ENCODE data around the gene C16orf92. TPM values are rescaled to one million over a fixed set of nuclear protein-coding genes. Genes with fewer than 3 reads are reported as not detected.
"Not testable (repeated sequence)": the region's sequence is repeated elsewhere in the genome, so short reads cannot be mapped to it uniquely, and the experiment has no call there.

C16orf92 gene
- total RNA-seq, 2 experiments from 2014 or later, result not detected

- Mint-ChIP-seq H3K36me3 (ENCODE audit: low read depth) (peaks cover 8% of the 10 kb centered on the region), H3K27me3 (peaks cover 11% of the 10 kb centered on the region)
- CTCF ChIA-PET, result interaction anchor here (0.6 to 2.0 kb wide), 7 partner anchors 10 to 308 kb away, joined by 3 to 12 read pairs (median 3); partner anchors contain the start of genes HIRIP3 and INO80E
These were observed 16.9 kb upstream of the C16orf92 start for GRCh38 chr16:30006095-30006473.

GRCh38 chr16:30006659-30007377 is 16.2 kb upstream of the C16orf92 start:
- POLR2A ChIA-PET, result no interaction called here
- no peak for ATAC-seq
- no peak overlapping the region for H3K27ac Mint-ChIP-seq
- CTCF ChIA-PET, result interaction anchor here (0.8 to 0.9 kb wide), 2 partner anchors 11 to 206 kb away, joined by 3 to 4 read pairs; partner anchors contain the start of genes HIRIP3 and INO80E
- no peak for DNase-seq
- H3K4me3 Mint-ChIP-seq, result no peak overlapping the region
- intact Hi-C loops (cut with DNase I, micrococcal nuclease), result no loop called here
- H3K36me3 Mint-ChIP-seq (ENCODE audit: low read depth), result peaks cover 7% of the 10 kb centered on the region
- peaks cover 8% of the 10 kb centered on the region for H3K4me1 Mint-ChIP-seq
- H3K9me3 Mint-ChIP-seq (ENCODE audit: low read depth), result no peaks in the 10 kb centered on the region
- peaks cover 14% of the 10 kb centered on the region for H3K27me3 Mint-ChIP-seq

More at GRCh38 chr16:30006095-30006473, 16.9 kb upstream of the C16orf92 start:
- POLR2A ChIA-PET, result interaction anchor here (0.6 kb wide), 1 partner anchor 80 kb away, joined by 4 read pairs; no protein-coding TSS in a partner anchor
- H3K27ac Mint-ChIP-seq, result no peak overlapping the region
- H3K9me3 Mint-ChIP-seq (ENCODE audit: low read depth), result no peaks in the 10 kb centered on the region
- no peak for ATAC-seq
- no peak overlapping the region for H3K4me3 Mint-ChIP-seq
- no peak for DNase-seq
- peaks cover 7% of the 10 kb centered on the region for H3K4me1 Mint-ChIP-seq
- intact Hi-C loops (cut with DNase I, micrococcal nuclease), result no loop called here

DNA sequence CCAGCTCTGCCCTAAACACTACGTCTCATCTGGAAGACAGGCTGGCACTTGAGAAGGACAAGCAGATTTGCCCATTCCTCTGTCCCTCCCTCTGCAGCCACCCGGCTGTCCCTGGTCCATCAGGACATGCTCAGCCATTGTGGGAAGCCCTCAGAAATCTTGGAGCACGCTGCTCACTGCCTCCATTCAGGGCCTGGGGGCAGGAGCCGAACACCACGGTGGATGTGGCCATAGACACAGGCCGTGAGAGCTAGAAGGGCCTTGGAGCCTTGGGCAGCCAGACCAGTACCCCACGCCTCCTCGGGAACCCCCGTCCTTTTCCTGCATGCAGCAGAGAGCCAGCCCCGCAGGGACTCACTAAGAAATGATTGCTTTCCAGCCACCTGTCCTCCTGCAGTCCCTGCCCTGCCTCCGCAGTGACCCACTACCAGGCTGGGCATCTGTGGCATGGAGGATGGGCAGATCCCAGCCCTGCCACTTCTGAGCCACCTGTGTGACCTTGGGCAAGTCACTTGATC is 15.6 kb upstream of the C16orf92 start:
- no peak overlapping the region for H3K4me3 Mint-ChIP-seq
- no peaks in the 10 kb centered on the region for H3K9me3 Mint-ChIP-seq (ENCODE audit: low read depth)
- peaks cover 18% of the 10 kb centered on the region for H3K27me3 Mint-ChIP-seq
- peaks cover 11% of the 10 kb centered on the region for H3K4me1 Mint-ChIP-seq
- peaks cover 2% of the 10 kb centered on the region for H3K36me3 Mint-ChIP-seq (ENCODE audit: low read depth)
- no peak overlapping the region for H3K27ac Mint-ChIP-seq
- DNase-seq, result no peak
- POLR2A ChIA-PET, result no interaction called here
- intact Hi-C loops (cut with DNase I, micrococcal nuclease), result no loop called here
- CTCF ChIA-PET, result interaction anchor here (0.6 kb wide), 1 partner anchor 64 kb away, joined by 3 read pairs; no protein-coding TSS in a partner anchor
- no peak for ATAC-seq

GRCh38 chr16:30009085-30009862 is 13.7 kb upstream of the C16orf92 start:
- CTCF ChIA-PET, result interaction anchor here (0.8 kb wide), 1 partner anchor 109 kb away, joined by 3 read pairs; no protein-coding TSS in a partner anchor
- Mint-ChIP-seq H3K36me3 (ENCODE audit: low read depth) (no peaks in the 10 kb centered on the region), H3K27ac (no peak overlapping the region), H3K9me3 (ENCODE audit: low read depth) (no peaks in the 10 kb centered on the region), H3K27me3 (peaks cover 18% of the 10 kb centered on the region), H3K4me3 (no peak overlapping the region), H3K4me1 (peaks cover 9% of the 10 kb centered on the region)
- POLR2A ChIA-PET, result no interaction called here
- ATAC-seq, result no peak
- intact Hi-C loops (cut with DNase I, micrococcal nuclease), result no loop called here
- DNase-seq, result no peak

GRCh38 chr16:30009990-30010843 is 12.8 kb upstream of the C16orf92 start:
- intact Hi-C loops (cut with DNase I, micrococcal nuclease), result no loop called here
- Mint-ChIP-seq H3K27me3 (peaks cover 18% of the 10 kb centered on the region), H3K36me3 (ENCODE audit: low read depth) (no peaks in the 10 kb centered on the region), H3K27ac (no peak overlapping the region), H3K4me1 (peaks cover 9% of the 10 kb centered on the region), H3K9me3 (ENCODE audit: low read depth) (no peaks in the 10 kb centered on the region), H3K4me3 (peak overlapping the region; percentile 61)
- no peak for DNase-seq
- ChIA-PET POLR2A (no interaction called here), CTCF (interaction anchor here (0.8 kb wide), 1 partner anchor 110 kb away, joined by 3 read pairs; no protein-coding TSS in a partner anchor)
- peak; percentile 20 for ATAC-seq

DNA sequence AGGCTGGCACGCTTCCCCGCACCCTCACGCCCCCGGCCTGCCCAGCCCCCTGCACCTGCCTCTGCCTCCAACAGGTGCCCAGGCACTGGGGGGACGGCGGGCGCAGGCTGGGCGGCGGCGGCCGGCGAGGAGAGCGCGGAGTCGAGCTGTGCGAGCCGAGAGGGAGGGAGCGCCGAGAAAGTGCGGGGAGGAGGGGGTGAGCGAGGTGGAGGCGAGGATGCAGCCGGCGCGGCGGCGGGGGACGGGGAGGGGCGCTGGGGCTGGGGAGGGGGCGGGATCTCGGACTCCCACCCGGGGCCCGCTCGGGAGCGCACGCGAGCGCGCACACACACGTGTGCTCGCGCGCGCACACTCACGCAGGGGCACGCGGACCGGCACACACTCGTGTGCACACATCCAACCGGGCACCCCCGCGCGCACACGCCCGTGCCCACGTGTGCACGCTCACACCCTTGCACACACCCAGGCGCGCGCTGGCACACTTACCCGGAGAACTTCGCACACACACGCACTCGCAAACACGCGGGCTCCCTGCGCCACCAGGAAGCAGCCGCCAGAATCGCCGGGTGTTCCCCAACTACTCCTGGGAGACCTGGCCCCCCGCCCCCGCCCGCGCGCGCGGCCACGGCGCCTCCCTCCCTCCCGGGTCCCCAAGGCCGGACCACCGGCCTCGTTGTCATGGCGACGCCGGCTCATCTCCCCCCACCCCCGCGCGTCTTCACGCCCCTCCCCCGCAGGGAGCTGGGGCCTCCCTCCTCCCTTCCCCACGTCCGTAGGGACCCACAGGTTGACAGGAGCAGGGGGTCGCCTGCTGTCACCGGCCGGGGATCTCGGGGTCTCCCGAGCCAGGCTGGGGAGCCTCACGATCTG is 11.9 kb upstream of the C16orf92 start, which contains the start of gene DOC2A:
Gene DOC2A (minus strand): TSS at position 184 of the 870 bp plus-strand sequence. CDS start 805 bp downstream, outside the sequence.
- DNase-seq, result peak; percentile 64
- H3K27me3 Mint-ChIP-seq, result peaks cover 18% of the 10 kb centered on the region
- CTCF ChIA-PET, result no interaction called here
- POLR2A ChIA-PET, result no interaction called here
- H3K36me3 Mint-ChIP-seq (ENCODE audit: low read depth), result no peaks in the 10 kb centered on the region
- H3K4me3 Mint-ChIP-seq, result peak within 1 kb of the TSS; percentile 61
- H3K27ac Mint-ChIP-seq, result no peak within 1 kb of the TSS
- ATAC-seq, result peak; percentile 74
- H3K9me3 Mint-ChIP-seq (ENCODE audit: low read depth), result no peaks in the 10 kb centered on the region
- intact Hi-C loops (cut with DNase I, micrococcal nuclease), result no loop called here
- peaks cover 9% of the 10 kb centered on the region for H3K4me1 Mint-ChIP-seq

DNA sequence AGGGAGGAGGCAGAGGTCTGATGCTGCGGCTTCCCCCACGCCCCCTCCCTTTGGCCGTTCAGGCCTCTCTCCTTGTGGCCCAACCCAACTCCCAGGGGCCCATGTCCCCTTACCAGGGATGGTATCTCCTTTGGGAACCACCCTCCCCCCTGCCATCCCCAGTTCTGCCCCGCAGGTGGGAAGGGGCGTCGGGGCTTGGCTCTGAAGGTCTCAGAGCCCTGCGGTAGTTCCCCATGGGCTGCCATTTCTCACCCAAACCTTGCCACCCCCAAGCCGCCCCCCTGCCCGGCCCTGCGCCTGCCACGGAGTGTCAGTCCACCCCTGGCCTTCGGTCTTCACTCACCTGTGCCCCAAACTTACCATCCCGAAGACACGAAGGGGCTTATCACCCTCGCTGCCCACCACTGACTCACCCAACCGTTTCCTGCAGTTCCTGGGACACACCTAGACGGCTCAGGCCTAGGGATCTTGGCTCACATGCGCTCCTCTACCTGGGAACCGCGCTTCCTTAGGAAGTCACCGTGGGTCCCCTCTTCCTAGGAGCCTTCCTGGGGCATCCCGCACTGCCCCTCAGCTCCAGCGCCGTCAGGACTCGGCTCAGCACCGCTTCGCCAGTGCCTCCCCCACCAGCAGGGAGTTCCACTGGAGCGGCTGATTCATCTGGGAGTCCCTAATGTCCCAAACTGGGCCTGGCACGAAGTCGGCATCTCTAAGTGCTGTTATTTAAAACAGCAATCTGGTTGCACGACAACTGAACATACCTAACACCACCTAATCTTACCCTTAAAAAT is 11.1 kb upstream of the C16orf92 start:
- ATAC-seq (no peak), DNase-seq (no peak)
- Mint-ChIP-seq H3K27me3 (peaks cover 18% of the 10 kb centered on the region), H3K9me3 (ENCODE audit: low read depth) (no peaks in the 10 kb centered on the region), H3K4me3 (peak overlapping the region; percentile 61), H3K27ac (peak overlapping the region; percentile 51), H3K36me3 (ENCODE audit: low read depth) (no peaks in the 10 kb centered on the region), H3K4me1 (peaks cover 9% of the 10 kb centered on the region)
- intact Hi-C loops (cut with DNase I, micrococcal nuclease), result no loop called here
- ChIA-PET CTCF (no interaction called here), POLR2A (no interaction called here)

GRCh38 chr16:30012598-30012997 is 10.4 kb upstream of the C16orf92 start:
- DNase-seq; H3K36me3 Mint-ChIP-seq (ENCODE audit: low read depth); H3K4me1 Mint-ChIP-seq; H3K27ac Mint-ChIP-seq; H3K4me3 Mint-ChIP-seq; intact Hi-C loops (cut with DNase I, micrococcal nuclease); H3K9me3 Mint-ChIP-seq (ENCODE audit: low read depth); ATAC-seq: not testable (repeated sequence)
- H3K27me3 Mint-ChIP-seq, result peaks cover 18% of the 10 kb centered on the region
- CTCF ChIA-PET, result interaction anchor here (0.6 to 0.7 kb wide), 3 partner anchors 10 to 267 kb away, joined by 3 to 4 read pairs (median 3); no protein-coding TSS in a partner anchor
- POLR2A ChIA-PET, result interaction anchor here (0.6 kb wide), 1 partner anchor 186 kb away, joined by 5 read pairs; no protein-coding TSS in a partner anchor

GRCh38 chr16:30015450-30015849 is 7.5 kb upstream of the C16orf92 start:
- POLR2A ChIA-PET, result interaction anchor here (0.6 to 0.7 kb wide), 2 partner anchors 39 to 284 kb away, joined by 3 to 4 read pairs; no protein-coding TSS in a partner anchor
- CTCF ChIA-PET, result interaction anchor here (1.0 kb wide), 1 partner anchor 19 kb away, joined by 3 read pairs; no protein-coding TSS in a partner anchor
- H3K9me3 Mint-ChIP-seq (ENCODE audit: low read depth); intact Hi-C loops (cut with DNase I, micrococcal nuclease); ATAC-seq; DNase-seq; H3K27ac Mint-ChIP-seq; H3K4me3 Mint-ChIP-seq; H3K27me3 Mint-ChIP-seq; H3K36me3 Mint-ChIP-seq (ENCODE audit: low read depth); H3K4me1 Mint-ChIP-seq: not testable (repeated sequence)

All from activated CD4-positive, alpha-beta T cell treated with anti-CD3 and anti-CD28 coated beads for 36 hours (primary cell).